Kidney (tissue), 14 donors: ENCODE measurements around the gene DIDO1. TPM values are rescaled to one million over a fixed set of nuclear protein-coding genes. Genes with fewer than 3 reads are reported as not detected.
A peak's percentile ranks its signal among the peaks of the same experiment; 100 is the strongest.

ENCODE experiments used
- DNase-seq, 5 donors: peaks; one replicate each; pipeline ENCODE4 v3.0.0-alpha.2; 2013 to 2020
- FAIRE-seq: peaks from 2 replicates; lab custom pipeline; 2012; peaks lifted over from hg19 to GRCh38; lab: Jason Lieb, UNC
- H3K27ac ChIP-seq, 2 donors: one replicate each; pipeline ENCODE4 v1.7.0; 2013; ENCODE audit warnings: low read depth in 2 of 2, low read length in 2 of 2, inconsistent platforms in 1 of 2
- H3K27me3 ChIP-seq: one replicate; pipeline ENCODE4 v1.7.1; 2013; ENCODE audit warnings: low read length, inconsistent platforms; ENCODE audit not compliant: control insufficient read depth, insufficient read depth
- H3K36me3 ChIP-seq, 3 donors: one replicate each; pipeline versions ENCODE4 v1.7.0 to v1.7.1; 2013; ENCODE audit warnings: low read length in 3 of 3, control low read depth in 1 of 3, inconsistent platforms in 1 of 3; ENCODE audit not compliant: insufficient read depth in 3 of 3, control insufficient read depth in 2 of 3
- H3K4me1 ChIP-seq, 3 donors: one replicate each; pipeline versions ENCODE4 v1.7.0 to v1.7.1; 2013; ENCODE audit warnings: low read length in 3 of 3, inconsistent platforms in 1 of 3, low read depth in 1 of 3; ENCODE audit not compliant: control insufficient read depth in 2 of 3, insufficient read depth in 2 of 3
- H3K4me3 ChIP-seq, 3 donors: one replicate each; pipeline versions ENCODE4 v1.7.0 to v1.8.1; 2013; ENCODE audit warnings: low read length in 3 of 3, control low read depth in 1 of 3, inconsistent platforms in 1 of 3
- H3K9ac ChIP-seq, 3 donors: one replicate each; pipeline versions ENCODE4 v1.7.0 to v1.7.1; 2013; ENCODE audit warnings: low read length in 3 of 3, control low read depth in 1 of 3, inconsistent platforms in 1 of 3
- H3K9me3 ChIP-seq, 3 donors: one replicate each; pipeline versions ENCODE4 v1.7.0 to v1.7.1; 2013; ENCODE audit warnings: low read length in 3 of 3, control low read depth in 1 of 3, inconsistent platforms in 1 of 3; ENCODE audit not compliant: control insufficient read depth in 2 of 3, insufficient read depth in 1 of 3
- intact Hi-C: fragments of 100-400 bp; cut with DNase I; formaldehyde crosslinking; loops from one replicate; pipeline ENCODE4 v1.11.1; 2022
- polyA plus RNA-seq: library from polyadenylated mRNA; stranded (reverse); fragments of 350-450 nt; fragmentation: Illumina TruSeq; extraction: RNeasy Lipid Tissue Mini Kit (QIAGEN cat#74804); gene quantifications from one replicate; pipeline ENCODE4 v1.2.3, GENCODE V29; 2014; ENCODE audit warnings: low read depth, low replicate concordance; ENCODE audit not compliant: insufficient read depth
- total RNA-seq: library from RNA; stranded (reverse); fragmentation: NEBNext Ultra II Directional; extraction: Animal tissue kit (Norgen Biotek cat#: 25700); gene quantifications from one replicate; pipeline ENCODE4 v1.2.1, GENCODE V29; 2021
- TF ChIP-seq, protein P1 (sequence below): IDR thresholded peaks from 3 replicates; pipeline ENCODE4 v1.5.1; 2012; ENCODE audit warnings: mild to moderate bottlenecking, moderate library complexity, borderline replicate concordance; ENCODE audit not compliant: insufficient read depth; ENCODE audit errors: extremely low read depth
- donor health status: control.
- donor health status: control.
- donor health status: control.
- donor health status: control.
- donor health status: control.
- donor health status: DM: yes; HTN: yes; CAD: no.
- donor health status: Normal renal cell carcinoma (clear cell type).

DIDO1 gene
- total and polyA plus RNA-seq, 2 donors from 2014 or later, result 23.0 to 67.9 TPM

DNA sequence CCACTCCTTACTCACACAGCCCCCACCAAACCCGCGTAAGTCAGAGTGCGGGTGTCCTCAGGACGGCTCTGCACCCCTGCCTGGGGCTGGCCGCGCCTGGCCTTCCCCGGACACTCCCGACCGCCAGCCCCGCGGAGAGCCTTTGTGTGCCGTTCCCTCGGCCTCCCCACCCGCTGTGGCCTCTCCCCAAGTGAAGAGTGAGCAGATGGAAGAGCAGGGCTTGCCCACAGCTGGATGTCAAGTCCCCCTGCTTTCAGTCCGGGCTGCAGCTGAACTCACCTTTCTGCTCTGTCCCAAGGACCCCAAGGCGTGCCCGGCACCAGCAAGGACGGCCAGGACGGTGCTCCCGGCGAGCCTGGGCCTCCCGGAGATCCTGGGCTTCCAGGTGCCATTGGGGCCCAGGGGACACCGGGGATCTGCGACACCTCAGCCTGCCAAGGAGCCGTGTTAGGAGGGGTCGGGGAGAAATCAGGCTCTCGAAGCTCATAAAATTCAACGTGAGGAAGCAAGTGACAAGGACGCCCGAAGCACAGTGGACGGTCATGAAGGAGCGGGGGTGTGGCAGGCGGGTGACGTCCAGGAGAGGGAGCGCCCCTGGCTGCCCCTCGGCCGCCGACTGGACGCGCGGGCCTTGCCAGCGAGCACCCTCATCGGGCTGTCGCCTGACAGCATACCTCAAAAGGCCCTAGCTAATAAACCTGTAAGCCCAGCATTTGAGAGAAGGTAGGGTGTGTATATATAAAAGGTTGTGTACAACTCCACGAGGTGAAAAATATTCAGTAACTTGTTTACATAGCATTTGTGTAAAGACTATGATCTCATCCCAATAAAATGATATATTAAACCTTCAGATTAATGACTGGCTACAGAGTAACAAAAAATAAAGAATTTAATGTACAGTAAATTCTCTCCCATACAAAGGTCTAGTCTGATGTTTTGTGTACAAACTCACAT is 85.8 kb downstream of the DIDO1 start:
- Histone ChIP-seq H3K4me1 (peaks cover 0 to 3% (median 2%) of the 10 kb centered on the region in 3 donors), H3K9me3 (peaks cover 0 to 2% (median 0%) of the 10 kb centered on the region in 3 donors), H3K27me3 (no peaks in the 10 kb centered on the region), H3K27ac (no peak overlapping the region), H3K9ac (no peak overlapping the region), H3K4me3 (no peak overlapping the region), H3K36me3 (no peaks in the 10 kb centered on the region)
- DNase-seq (peak in 1 of 5 donors; percentile 61), FAIRE-seq (no peak)
- TF ChIP-seq, protein P1, sequence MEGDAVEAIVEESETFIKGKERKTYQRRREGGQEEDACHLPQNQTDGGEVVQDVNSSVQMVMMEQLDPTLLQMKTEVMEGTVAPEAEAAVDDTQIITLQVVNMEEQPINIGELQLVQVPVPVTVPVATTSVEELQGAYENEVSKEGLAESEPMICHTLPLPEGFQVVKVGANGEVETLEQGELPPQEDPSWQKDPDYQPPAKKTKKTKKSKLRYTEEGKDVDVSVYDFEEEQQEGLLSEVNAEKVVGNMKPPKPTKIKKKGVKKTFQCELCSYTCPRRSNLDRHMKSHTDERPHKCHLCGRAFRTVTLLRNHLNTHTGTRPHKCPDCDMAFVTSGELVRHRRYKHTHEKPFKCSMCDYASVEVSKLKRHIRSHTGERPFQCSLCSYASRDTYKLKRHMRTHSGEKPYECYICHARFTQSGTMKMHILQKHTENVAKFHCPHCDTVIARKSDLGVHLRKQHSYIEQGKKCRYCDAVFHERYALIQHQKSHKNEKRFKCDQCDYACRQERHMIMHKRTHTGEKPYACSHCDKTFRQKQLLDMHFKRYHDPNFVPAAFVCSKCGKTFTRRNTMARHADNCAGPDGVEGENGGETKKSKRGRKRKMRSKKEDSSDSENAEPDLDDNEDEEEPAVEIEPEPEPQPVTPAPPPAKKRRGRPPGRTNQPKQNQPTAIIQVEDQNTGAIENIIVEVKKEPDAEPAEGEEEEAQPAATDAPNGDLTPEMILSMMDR, result no peak
- intact Hi-C loops, result no loop called here

DNA sequence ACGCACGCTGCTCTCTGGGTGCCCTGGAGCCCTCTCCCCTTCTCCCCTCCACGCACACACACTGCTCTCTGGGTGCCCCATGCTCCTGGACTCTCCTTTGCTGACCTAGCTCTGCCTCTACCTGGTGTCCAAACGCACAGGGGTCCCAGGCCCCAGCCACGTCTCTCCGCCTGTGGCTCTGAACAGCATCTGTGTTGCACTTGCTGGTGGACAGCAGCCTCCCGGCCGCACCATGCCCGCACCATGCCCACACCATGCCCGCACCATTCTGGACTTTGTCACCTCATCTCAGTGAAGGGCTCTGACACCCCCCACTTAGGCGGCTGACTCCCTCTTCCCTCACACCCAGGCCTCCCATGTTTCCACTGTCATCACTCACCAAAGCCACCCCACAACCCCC is 86.5 kb downstream of the DIDO1 start:
- H3K4me1 ChIP-seq, result peaks cover 0 to 3% (median 2%) of the 10 kb centered on the region in 3 donors
- no peak for FAIRE-seq
- no peaks in the 10 kb centered on the region for H3K27me3 ChIP-seq
- TF ChIP-seq, protein P1, result no peak
- DNase-seq, result peak in 1 of 5 donors; percentile 59
- H3K9ac ChIP-seq, result no peak overlapping the region
- no peak overlapping the region for H3K4me3 ChIP-seq
- peaks cover 0 to 2% (median 0%) of the 10 kb centered on the region in 3 donors for H3K9me3 ChIP-seq
- no peak overlapping the region for H3K27ac ChIP-seq
- intact Hi-C loops, result no loop called here
- no peaks in the 10 kb centered on the region for H3K36me3 ChIP-seq

DNA sequence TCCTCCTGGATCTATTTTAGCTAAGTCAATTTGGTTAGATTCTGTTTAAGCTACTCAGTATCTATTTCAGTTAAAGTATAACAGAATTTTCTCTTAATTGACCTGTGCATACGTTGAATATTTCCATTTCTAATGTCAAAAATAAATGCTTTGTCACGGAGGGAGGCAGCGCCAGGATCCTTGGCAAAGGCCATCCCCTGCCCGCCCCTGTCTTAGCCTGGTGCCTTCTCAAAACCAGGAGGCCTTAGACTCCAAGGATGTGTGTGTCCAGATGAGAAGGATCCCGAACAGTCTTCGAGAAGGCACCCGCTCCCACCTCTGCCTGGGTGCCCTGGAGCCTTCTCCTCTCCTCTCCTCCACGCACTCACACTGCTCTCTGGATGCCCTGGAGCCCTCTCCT is 87.0 kb downstream of the DIDO1 start:
- no peaks in the 10 kb centered on the region for H3K27me3 ChIP-seq
- DNase-seq, result peak in 1 of 5 donors; percentile 43
- H3K9me3 ChIP-seq, result peaks cover 0 to 2% (median 0%) of the 10 kb centered on the region in 3 donors
- TF ChIP-seq, protein P1, result no peak
- no peak overlapping the region for H3K27ac ChIP-seq
- no peaks in the 10 kb centered on the region for H3K36me3 ChIP-seq
- H3K9ac ChIP-seq, result no peak overlapping the region
- no peak for FAIRE-seq
- intact Hi-C loops, result no loop called here
- H3K4me1 ChIP-seq, result peaks cover 0 to 3% (median 2%) of the 10 kb centered on the region in 3 donors
- H3K4me3 ChIP-seq, result no peak overlapping the region
